Smooth muscle cell (in vitro differentiated cells): ENCODE results near the gene EMD. TPM values are rescaled to one million over a fixed set of nuclear protein-coding genes. Genes with fewer than 3 reads are reported as not detected.

Experiments
- DNase-seq: peaks from one replicate; lab custom pipeline; 2025; ENCODE audit not compliant: unreplicated experiment; lab: John Stamatoyannopoulos, UW
- H2AFZ ChIP-seq: fragments of 200-600 bp; sonication (generic); 2 replicates; pipeline ENCODE4 v1.6.0; 2016; ENCODE audit warnings: antibody characterized with exemption, low read depth, mild to moderate bottlenecking
- H3F3A ChIP-seq: fragments of 200-600 bp; sonication (generic); 2 replicates; pipeline ENCODE4 v1.6.0; 2017; ENCODE audit warnings: antibody characterized with exemption, low read depth
- H3K27ac ChIP-seq: fragments of 200-600 bp; sonication (generic); 2 replicates; pipeline ENCODE4 v1.5.1; 2016; ENCODE audit warnings: low read depth, mild to moderate bottlenecking
- H3K27me3 ChIP-seq: fragments of 200-600 bp; sonication (generic); 2 replicates; pipeline ENCODE4 v1.6.1; 2016; ENCODE audit warnings: low read depth, mild to moderate bottlenecking
- H3K36me3 ChIP-seq: fragments of 200-600 bp; sonication (generic); 2 replicates; pipeline ENCODE4 v1.5.1; 2016; ENCODE audit warnings: low read depth
- H3K4me1 ChIP-seq: fragments of 200-600 bp; sonication (generic); 2 replicates; pipeline ENCODE4 v1.5.1; 2016; ENCODE audit warnings: low read depth
- H3K4me2 ChIP-seq: fragments of 200-600 bp; sonication (generic); 2 replicates; pipeline ENCODE4 v1.6.0; 2016; ENCODE audit warnings: mild to moderate bottlenecking
- H3K4me3 ChIP-seq: fragments of 200-600 bp; sonication (generic); 2 replicates; pipeline ENCODE4 v1.5.1; 2016; ENCODE audit warnings: mild to moderate bottlenecking
- H3K79me2 ChIP-seq: fragments of 200-600 bp; sonication (generic); 2 replicates; pipeline ENCODE4 v1.6.0; 2016; ENCODE audit warnings: low read depth, mild to moderate bottlenecking
- H3K9ac ChIP-seq: fragments of 200-600 bp; sonication (generic); 2 replicates; pipeline ENCODE4 v1.6.0; 2016; ENCODE audit warnings: low read depth
- H3K9me3 ChIP-seq: fragments of 200-600 bp; sonication (generic); replicated peaks from 2 replicates; pipeline ENCODE4 v1.5.1; 2016; ENCODE audit warnings: low read depth
- H4K20me1 ChIP-seq: fragments of 200-600 bp; sonication (generic); 2 replicates; pipeline ENCODE4 v1.6.0; 2016; ENCODE audit warnings: low read depth
- CTCF ChIP-seq: fragments of 200-600 bp; sonication (generic); IDR thresholded peaks from 2 replicates; pipeline ENCODE4 v1.5.1; 2017; ENCODE audit warnings: borderline replicate concordance, mild to moderate bottlenecking, antibody characterized with exemption; ENCODE audit not compliant: insufficient read depth, poor library complexity, severe bottlenecking
- WGBS: methylation state at CpG from one replicate; pipeline ENCODE4 v1.1.7; 2016; ENCODE audit warnings: low lambda C conversion rate; 5-methylcytosine and 5-hydroxymethylcytosine counted together
- polyA plus RNA-seq: library from polyadenylated mRNA; unstranded; fragments of >200 nt; fragmentation: Nextera tagmentation; extraction: Ambion mirVana; gene quantifications from 2 replicates; pipeline ENCODE4 v1.2.1, GENCODE V29; 2016
- total RNA-seq: library from RNA; depleted of rRNA; stranded (reverse); fragments of >200 nt; gene quantifications from 2 replicates; pipeline ENCODE4 v1.2.3, GENCODE V29; 2014

The EMD gene
- total and polyA plus RNA-seq, 2 experiments from 2014 or later = 61.4 to 63.9 TPM

GRCh38 chrX:154367474-154368308 is 11.4 kb upstream of the EMD start:
- Histone ChIP-seq H3K79me2 (peaks cover 68% of the 10 kb centered on the region), H3K4me1 (no peaks in the 10 kb centered on the region), H3F3A (peaks cover 6% of the 10 kb centered on the region), H3K4me2 (peak overlapping the region; percentile 80), H3K27ac (peak overlapping the region; percentile 99), H2AFZ (no peak overlapping the region), H3K9me3 (no peaks in the 10 kb centered on the region), H3K36me3 (no peaks in the 10 kb centered on the region), H3K9ac (peak overlapping the region; percentile 94), H3K27me3 (no peaks in the 10 kb centered on the region), H4K20me1 (peaks cover 76% of the 10 kb centered on the region), H3K4me3 (no peak overlapping the region)
- WGBS = 91% methylated on average over 29 of the region's 31 CpGs
- no peak for TF ChIP-seq CTCF
- DNase-seq = no peak

GRCh38 chrX:154368630-154369448 is 10.3 kb upstream of the EMD start:
- Histone ChIP-seq H3K36me3 (no peaks in the 10 kb centered on the region), H3K27ac (peak overlapping the region; percentile 99), H3K9me3 (no peaks in the 10 kb centered on the region), H3K79me2 (peaks cover 67% of the 10 kb centered on the region), H3K9ac (peak overlapping the region; percentile 94), H3K4me1 (no peaks in the 10 kb centered on the region), H3K4me3 (peak overlapping the region; percentile 76), H4K20me1 (peaks cover 65% of the 10 kb centered on the region), H2AFZ (no peak overlapping the region), H3K4me2 (peak overlapping the region; percentile 80), H3F3A (peaks cover 6% of the 10 kb centered on the region), H3K27me3 (no peaks in the 10 kb centered on the region)
- WGBS = 57% methylated on average over 10 of the region's 16 CpGs
- no peak for TF ChIP-seq CTCF
- DNase-seq = peak; percentile 38

- Histone ChIP-seq H3K27ac (peak overlapping the region; percentile 99), H3K9me3 (no peaks in the 10 kb centered on the region), H3K4me3 (peak overlapping the region; percentile 76), H3F3A (peaks cover 6% of the 10 kb centered on the region), H3K4me1 (no peaks in the 10 kb centered on the region), H3K79me2 (peaks cover 68% of the 10 kb centered on the region), H3K4me2 (peak overlapping the region; percentile 80), H3K9ac (peak overlapping the region; percentile 94), H3K27me3 (no peaks in the 10 kb centered on the region), H3K36me3 (no peaks in the 10 kb centered on the region), H4K20me1 (peaks cover 56% of the 10 kb centered on the region), H2AFZ (no peak overlapping the region)
- no peak for TF ChIP-seq CTCF
- WGBS = 42% methylated on average over 13 of the region's 13 CpGs
- DNase-seq = peak; percentile 51
Measured at GRCh38 chrX:154369449-154370299, 9.4 kb upstream of the EMD start.
